ENCODE measurements around the gene RAET1G. TPM values are rescaled to one million over a fixed set of nuclear protein-coding genes. Genes with fewer than 3 reads are reported as not detected.
"Not testable (repeated sequence)": the region's sequence is repeated elsewhere in the genome, so short reads cannot be mapped to it uniquely, and the experiment has no call there.

RAET1G gene, protein sequence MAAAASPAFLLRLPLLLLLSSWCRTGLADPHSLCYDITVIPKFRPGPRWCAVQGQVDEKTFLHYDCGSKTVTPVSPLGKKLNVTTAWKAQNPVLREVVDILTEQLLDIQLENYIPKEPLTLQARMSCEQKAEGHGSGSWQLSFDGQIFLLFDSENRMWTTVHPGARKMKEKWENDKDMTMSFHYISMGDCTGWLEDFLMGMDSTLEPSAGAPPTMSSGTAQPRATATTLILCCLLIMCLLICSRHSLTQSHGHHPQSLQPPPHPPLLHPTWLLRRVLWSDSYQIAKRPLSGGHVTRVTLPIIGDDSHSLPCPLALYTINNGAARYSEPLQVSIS
- total RNA-seq (2014; rRNA removed; shearing (Covaris generic)) (5.2 and 8.9 TPM in 2 replicates), polyA plus RNA-seq (2016; fragmentation: Nextera tagmentation; extraction: Ambion mirVana) (15.5 and 15.8 TPM in 2 replicates)

DNA sequence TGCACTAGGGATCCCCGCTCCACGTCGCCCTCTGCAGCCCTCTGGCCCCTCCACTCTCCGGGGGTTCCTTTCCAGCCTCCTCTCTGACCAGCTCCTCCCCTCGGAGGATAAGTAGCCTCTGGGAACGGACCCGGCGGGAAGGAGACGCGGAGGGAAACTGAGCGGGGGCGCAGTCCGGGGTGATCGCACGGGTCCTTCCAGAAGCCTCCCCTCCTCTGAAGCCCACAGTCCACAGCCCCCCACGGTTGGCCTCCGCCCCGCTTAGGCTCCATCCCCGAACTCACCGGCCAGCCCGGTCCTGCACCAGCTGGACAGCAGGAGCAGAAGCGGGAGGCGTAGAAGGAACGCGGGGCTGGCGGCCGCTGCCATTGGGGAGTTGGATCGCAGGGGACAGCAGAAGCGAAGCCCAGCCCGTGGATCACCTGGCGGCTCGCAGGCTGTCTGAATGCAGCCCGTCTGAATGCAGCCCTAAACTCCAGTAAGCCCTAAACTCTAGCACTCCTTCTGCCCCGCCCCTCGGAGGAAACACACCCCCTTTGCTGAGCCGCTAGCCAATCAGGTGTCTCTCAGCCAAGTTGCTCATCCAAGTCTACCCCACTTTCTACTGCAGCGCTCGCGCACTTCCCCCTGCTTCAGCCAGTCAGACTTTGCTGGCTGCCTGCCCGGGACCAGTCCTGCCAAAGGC lies at the start of gene RAET1G:
Gene RAET1G, minus strand, starts transcription at position 480 of the 685 bp plus-strand sequence. Its CDS starts 111 bp downstream, at position 369.
- 1 to 2% methylated on average over 30 to 40 of the region's 40 CpGs for WGBS, 2 experiments (ENCODE audit: low coverage in 1 of 2, low lambda C conversion rate in 2 of 2, missing lambda C conversion rate in 2 of 2)
- peak within 1 kb of the TSS; percentile 35 for H3K9ac ChIP-seq

DNA sequence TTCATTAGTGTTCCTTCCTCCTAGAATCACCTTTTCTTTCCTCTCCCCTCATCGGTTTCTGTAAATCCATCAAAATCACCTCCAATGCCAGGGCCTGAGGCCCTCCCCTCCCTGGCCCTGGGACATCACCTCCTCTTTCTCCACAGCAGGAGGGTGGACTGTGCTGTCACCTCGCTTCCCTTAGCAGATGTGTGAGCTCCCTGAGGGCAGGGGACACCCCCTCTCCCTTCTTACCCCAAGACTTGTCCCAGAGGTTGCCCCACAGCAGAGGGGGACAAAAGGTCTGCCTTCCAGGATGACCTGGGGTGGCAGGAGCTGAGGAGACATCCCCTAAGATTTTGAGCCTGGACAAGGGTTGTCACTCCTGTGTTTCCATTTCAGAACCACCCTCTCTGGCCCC lies 46.7 kb upstream of the RAET1G start:
- whole genome bisulfite sequencing, 2 experiments (ENCODE audit: low coverage in 1 of 2, low lambda C conversion rate in 2 of 2, missing lambda C conversion rate in 2 of 2) = 54 to 59% methylated on average over 2 of the region's 2 CpGs
- no peaks in the 10 kb centered on the region for H3K36me3 ChIP-seq (ENCODE audit: low read depth)
- TF ChIP-seq EZH2phosphoT487 (IDR thresholded peaks at IDR 0.05; ENCODE audit: insufficient read depth, low read depth) (no peak), EZH2 (IDR thresholded peaks at IDR 0.05; ENCODE audit: insufficient read depth, poor library complexity, severe bottlenecking) (no peak)
- no peak overlapping the region for H3K9ac ChIP-seq
- H3K4me3 ChIP-seq = no peak overlapping the region
- H3K79me2 ChIP-seq (ENCODE audit: insufficient read depth) = no peaks in the 10 kb centered on the region
- in situ Hi-C loops (cut with MboI) = no loop called here
- no peaks in the 10 kb centered on the region for H3K9me2 ChIP-seq (ENCODE audit: insufficient read depth)
- H3K27me3 ChIP-seq (replicated peaks; ENCODE audit: insufficient read depth) = peaks cover 10% of the 10 kb centered on the region; the same call in 1 of the 2 replicates
- no peak overlapping the region for H3K4me2 ChIP-seq (ENCODE audit: unreplicated experiment)
- H4K20me1 ChIP-seq (ENCODE audit: insufficient read depth) = no peaks in the 10 kb centered on the region
- no peak for DNase-seq
- no peak overlapping the region for H3K27ac ChIP-seq
- no peaks in the 10 kb centered on the region for H3F3A ChIP-seq (ENCODE audit: insufficient read depth)
- no peak overlapping the region for H2AFZ ChIP-seq
- H3K4me1 ChIP-seq (ENCODE audit: insufficient read depth) = no peaks in the 10 kb centered on the region
- no peaks in the 10 kb centered on the region for H3K9me3 ChIP-seq (ENCODE audit: low read depth)

More for the DNA sequence above, at the start of gene RAET1G:
- no peaks in the 10 kb centered on the region for H3F3A ChIP-seq (ENCODE audit: insufficient read depth)
- H2AFZ ChIP-seq = peak within 1 kb of the TSS; percentile 89
- peak within 1 kb of the TSS; percentile 68 for H3K4me2 ChIP-seq (ENCODE audit: unreplicated experiment)
- no peaks in the 10 kb centered on the region for H3K9me3 ChIP-seq (ENCODE audit: low read depth)
- H3K36me3 ChIP-seq (ENCODE audit: low read depth) = no peaks in the 10 kb centered on the region
- in situ Hi-C loops (cut with MboI) = loop anchor here (5.0 kb wide), 1 partner anchor 90 kb away; no protein-coding TSS in a partner anchor
- no peak within 1 kb of the TSS for H3K27ac ChIP-seq
- peak; percentile 97 for DNase-seq
- no peaks in the 10 kb centered on the region for H4K20me1 ChIP-seq (ENCODE audit: insufficient read depth)
- no peaks in the 10 kb centered on the region; the same call in 1 of the 2 replicates for H3K27me3 ChIP-seq (replicated peaks; ENCODE audit: insufficient read depth)
- H3K9me2 ChIP-seq (ENCODE audit: insufficient read depth) = no peaks in the 10 kb centered on the region
- no peak for TF ChIP-seq EZH2phosphoT487 (IDR thresholded peaks at IDR 0.05; ENCODE audit: insufficient read depth, low read depth)
- no peak for TF ChIP-seq EZH2 (IDR thresholded peaks at IDR 0.05; ENCODE audit: insufficient read depth, poor library complexity, severe bottlenecking)
- peak within 1 kb of the TSS; percentile 83 for H3K4me3 ChIP-seq
- no peaks in the 10 kb centered on the region for H3K79me2 ChIP-seq (ENCODE audit: insufficient read depth)
- H3K4me1 ChIP-seq (ENCODE audit: insufficient read depth) = no peaks in the 10 kb centered on the region

DNA sequence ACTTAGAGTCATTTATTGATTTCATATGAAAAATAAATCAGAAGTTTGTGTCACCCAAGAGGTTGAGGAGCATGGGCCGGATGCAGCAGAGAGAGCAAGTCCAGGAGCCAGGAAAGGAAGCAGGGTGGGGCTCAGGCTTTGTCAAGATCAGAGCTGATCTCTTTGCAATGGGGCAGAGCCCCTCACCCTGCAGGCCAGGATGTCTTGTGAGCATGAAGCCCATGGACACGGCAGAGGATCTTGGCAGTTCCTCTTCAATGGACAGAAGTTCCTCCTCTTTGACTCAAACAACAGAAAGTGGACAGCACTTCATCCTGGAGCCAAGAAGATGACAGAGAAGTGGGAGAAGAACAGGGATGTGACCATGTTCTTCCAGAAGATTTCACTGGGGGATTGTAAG lies 46.0 kb upstream of the RAET1G start:
- H3K4me1 ChIP-seq (ENCODE audit: insufficient read depth); H3K9me3 ChIP-seq (ENCODE audit: low read depth); in situ Hi-C loops (cut with MboI); DNase-seq; H3K27me3 ChIP-seq (replicated peaks; ENCODE audit: insufficient read depth); H3K36me3 ChIP-seq (ENCODE audit: low read depth); H3K4me2 ChIP-seq (ENCODE audit: unreplicated experiment); H3F3A ChIP-seq (ENCODE audit: insufficient read depth); H3K79me2 ChIP-seq (ENCODE audit: insufficient read depth); H3K4me3 ChIP-seq; H4K20me1 ChIP-seq (ENCODE audit: insufficient read depth); H3K9me2 ChIP-seq (ENCODE audit: insufficient read depth); H3K9ac ChIP-seq; H2AFZ ChIP-seq; H3K27ac ChIP-seq: not testable (repeated sequence)
- WGBS, 2 experiments (ENCODE audit: low coverage in 1 of 2, low lambda C conversion rate in 2 of 2, missing lambda C conversion rate in 2 of 2) = 60 to 65% methylated on average over 2 of the region's 2 CpGs

DNA sequence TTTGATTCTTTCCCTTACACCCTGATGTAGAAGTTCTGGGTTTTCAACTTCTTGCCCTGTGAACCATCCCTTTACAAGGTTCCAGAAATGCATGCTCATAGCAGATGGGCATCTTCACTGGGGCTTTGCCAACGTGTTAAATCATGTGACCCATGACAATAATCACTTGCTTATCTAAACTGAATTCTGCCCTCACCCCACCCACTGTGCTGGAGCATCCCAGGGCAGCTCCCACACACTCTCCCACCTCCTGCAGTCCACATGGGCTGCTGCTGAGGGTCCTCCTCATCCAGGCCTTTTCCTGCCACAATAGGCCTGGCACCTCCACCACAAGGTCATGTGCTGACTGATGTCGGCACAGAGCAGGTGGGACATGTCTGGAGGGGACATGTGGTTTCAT lies 45.1 kb upstream of the RAET1G start:
- H3K79me2 ChIP-seq (ENCODE audit: insufficient read depth); in situ Hi-C loops (cut with MboI); DNase-seq; H3K36me3 ChIP-seq (ENCODE audit: low read depth); H3K4me2 ChIP-seq (ENCODE audit: unreplicated experiment); H2AFZ ChIP-seq; H4K20me1 ChIP-seq (ENCODE audit: insufficient read depth); H3K4me1 ChIP-seq (ENCODE audit: insufficient read depth); H3K9me2 ChIP-seq (ENCODE audit: insufficient read depth); H3K27ac ChIP-seq; H3K4me3 ChIP-seq; H3F3A ChIP-seq (ENCODE audit: insufficient read depth); H3K9ac ChIP-seq; H3K27me3 ChIP-seq (replicated peaks; ENCODE audit: insufficient read depth); H3K9me3 ChIP-seq (ENCODE audit: low read depth): not testable (repeated sequence)
- 58 to 63% methylated on average over 2 of the region's 2 CpGs for WGBS, 2 experiments (ENCODE audit: low coverage in 1 of 2, low lambda C conversion rate in 2 of 2, missing lambda C conversion rate in 2 of 2)
